GM12891 (cell line): ENCODE data around the gene SNORC.

Source experiments
- PAX5 ChIP-seq: IDR thresholded peaks from 2 replicates; pipeline ENCODE4 v1.6.1; 2011; ENCODE audit warnings: low read length, moderate library complexity, mild to moderate bottlenecking; ENCODE audit not compliant: insufficient read depth, severe bottlenecking
- POLR2A ChIP-seq: IDR thresholded peaks from 2 replicates; pipeline ENCODE4 v1.6.1; 2011; ENCODE audit warnings: low read depth, low read length, control low read depth
- POLR2AphosphoS5 ChIP-seq: IDR thresholded peaks from 2 replicates; pipeline ENCODE4 v1.6.1; 2011; ENCODE audit warnings: low read depth, low read length, control low read depth
- POU2F2 ChIP-seq: IDR thresholded peaks from 2 replicates; pipeline ENCODE4 v1.6.1; 2011; ENCODE audit warnings: low read depth, mild to moderate bottlenecking, control low read depth, low read length, moderate library complexity
- SPI1 ChIP-seq: IDR thresholded peaks from 2 replicates; pipeline ENCODE4 v1.6.1; 2011; ENCODE audit warnings: low read depth, low read length, control low read depth
- TAF1 ChIP-seq: IDR thresholded peaks from 2 replicates; pipeline ENCODE4 v1.6.1; 2011; ENCODE audit warnings: low read depth, low read length, control low read depth

- TF ChIP-seq POLR2AphosphoS5 (no peak), TAF1 (no peak), POLR2A (no peak), POU2F2 (no peak), PAX5 (no peak), SPI1 (no peak)
These were observed 10.8 kb downstream of the SNORC start for GRCh38 chr2:232880764-232881351.
